Type B pancreatic cell (in vitro differentiated cells): ENCODE results near the gene NID1. TPM values are rescaled to one million over a fixed set of nuclear protein-coding genes. Genes with fewer than 3 reads are reported as not detected.
A peak's percentile ranks its signal among the peaks of the same experiment; 100 is the strongest.

ENCODE experiments used
- DNase-seq: peaks from one replicate; pipeline ENCODE4 v3.0.0; 2021; ENCODE audit warnings: mixed read lengths; ENCODE audit not compliant: unreplicated experiment; ENCODE audit errors: extremely low spot score
- H3K27ac Mint-ChIP-seq: 2 replicates; pipeline ENCODE4 v1.8.0; 2021; ENCODE audit warnings: mild to moderate bottlenecking, mixed read lengths
- H3K27me3 Mint-ChIP-seq: 2 replicates; pipeline ENCODE4 v1.8.0; 2021; ENCODE audit warnings: mixed read lengths
- H3K36me3 Mint-ChIP-seq: 2 replicates; pipeline ENCODE4 v1.8.0; 2021; ENCODE audit warnings: mixed read lengths
- H3K4me1 Mint-ChIP-seq: one replicate; pipeline ENCODE4 v1.8.0; 2021; ENCODE audit warnings: mixed read lengths; ENCODE audit not compliant: unreplicated experiment
- H3K4me3 Mint-ChIP-seq: 2 replicates; pipeline ENCODE4 v1.8.0; 2021; ENCODE audit warnings: mild to moderate bottlenecking, mixed read lengths
- H3K9me3 Mint-ChIP-seq: 2 replicates; pipeline ENCODE4 v1.8.0; 2021; ENCODE audit warnings: mixed read lengths
- total RNA-seq: library from RNA; stranded (reverse); gene quantifications from 2 replicates; pipeline ENCODE4 v1.2.1, GENCODE V29; 2021; ENCODE audit warnings: low replicate concordance
- TF ChIP-seq, protein P1 (sequence below): fragments of 200-600 bp; sonication (generic); conservative IDR thresholded peaks from 2 replicates; pipeline ENCODE4 v1.5.0; 2021; ENCODE audit warnings: antibody characterized with exemption, mild to moderate bottlenecking

The NID1 gene
- total RNA-seq, 1 donor from 2014 or later: 65.6 TPM

DNA sequence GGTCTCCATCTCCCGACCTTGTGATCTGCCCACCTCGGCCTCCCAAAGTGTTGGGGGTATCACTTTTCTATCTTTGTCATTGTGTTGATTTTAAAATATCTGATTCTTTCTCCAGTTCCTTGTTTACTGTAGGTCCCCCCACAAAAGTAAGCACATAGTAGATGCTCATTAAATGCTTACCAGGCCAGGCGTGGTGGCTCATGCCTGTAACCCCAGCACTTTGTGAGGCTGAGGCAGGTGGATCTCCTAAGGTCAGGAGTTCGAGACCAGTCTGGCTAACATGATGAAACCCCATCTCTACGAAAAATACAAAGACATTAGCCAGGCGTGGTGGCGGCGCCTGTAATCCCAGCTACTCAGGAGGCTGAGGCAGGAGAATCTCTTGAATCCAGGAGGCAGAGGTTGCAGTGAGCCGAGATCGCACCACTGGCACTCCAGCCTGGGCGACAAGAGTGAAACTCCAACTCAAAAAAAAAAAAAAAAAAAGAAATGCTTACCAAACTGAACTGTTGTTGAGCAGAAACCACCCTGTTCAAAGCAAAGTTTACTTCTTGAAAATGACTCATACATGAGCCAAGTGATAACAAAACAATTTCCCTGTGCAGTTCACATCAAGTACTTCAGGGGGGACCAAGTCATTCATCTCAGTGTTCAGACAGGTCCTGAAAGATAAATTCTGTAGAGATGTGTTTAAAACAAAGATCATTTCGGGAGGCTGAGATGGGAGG, 24.3 kb upstream of the NID1 start:
- H3K4me1 Mint-ChIP-seq: no peaks in the 10 kb centered on the region
- no peak overlapping the region for H3K4me3 Mint-ChIP-seq
- H3K27me3 Mint-ChIP-seq: no peaks in the 10 kb centered on the region
- DNase-seq: no peak
- H3K9me3 Mint-ChIP-seq: no peaks in the 10 kb centered on the region
- TF ChIP-seq, protein P1, sequence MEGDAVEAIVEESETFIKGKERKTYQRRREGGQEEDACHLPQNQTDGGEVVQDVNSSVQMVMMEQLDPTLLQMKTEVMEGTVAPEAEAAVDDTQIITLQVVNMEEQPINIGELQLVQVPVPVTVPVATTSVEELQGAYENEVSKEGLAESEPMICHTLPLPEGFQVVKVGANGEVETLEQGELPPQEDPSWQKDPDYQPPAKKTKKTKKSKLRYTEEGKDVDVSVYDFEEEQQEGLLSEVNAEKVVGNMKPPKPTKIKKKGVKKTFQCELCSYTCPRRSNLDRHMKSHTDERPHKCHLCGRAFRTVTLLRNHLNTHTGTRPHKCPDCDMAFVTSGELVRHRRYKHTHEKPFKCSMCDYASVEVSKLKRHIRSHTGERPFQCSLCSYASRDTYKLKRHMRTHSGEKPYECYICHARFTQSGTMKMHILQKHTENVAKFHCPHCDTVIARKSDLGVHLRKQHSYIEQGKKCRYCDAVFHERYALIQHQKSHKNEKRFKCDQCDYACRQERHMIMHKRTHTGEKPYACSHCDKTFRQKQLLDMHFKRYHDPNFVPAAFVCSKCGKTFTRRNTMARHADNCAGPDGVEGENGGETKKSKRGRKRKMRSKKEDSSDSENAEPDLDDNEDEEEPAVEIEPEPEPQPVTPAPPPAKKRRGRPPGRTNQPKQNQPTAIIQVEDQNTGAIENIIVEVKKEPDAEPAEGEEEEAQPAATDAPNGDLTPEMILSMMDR: no peak
- H3K27ac Mint-ChIP-seq: no peak overlapping the region
- no peaks in the 10 kb centered on the region for H3K36me3 Mint-ChIP-seq

DNA sequence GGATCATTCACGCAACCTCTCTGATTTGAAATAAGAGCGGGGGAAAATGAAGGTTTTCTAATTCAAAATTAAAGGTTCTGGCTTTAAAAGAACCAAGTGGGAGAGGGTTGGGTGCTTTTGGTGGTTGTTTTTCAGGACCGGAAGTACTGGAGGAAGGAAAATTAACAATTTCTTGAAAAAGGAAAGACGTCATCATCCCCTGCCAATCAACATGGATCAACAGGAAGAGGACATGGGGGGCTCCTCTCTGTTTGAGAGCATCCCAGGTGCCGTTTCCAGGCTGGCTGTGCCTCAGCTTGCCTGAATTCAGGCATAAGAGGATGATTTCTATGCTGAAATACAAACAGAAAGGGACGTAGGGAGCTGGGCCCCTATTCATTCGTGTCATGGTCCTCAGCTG, 21.6 kb upstream of the NID1 start:
- H3K9me3 Mint-ChIP-seq: no peaks in the 10 kb centered on the region
- no peak for DNase-seq
- H3K36me3 Mint-ChIP-seq: no peaks in the 10 kb centered on the region
- peaks cover 5% of the 10 kb centered on the region for H3K4me1 Mint-ChIP-seq
- TF ChIP-seq, protein P1: no peak
- no peak overlapping the region for H3K27ac Mint-ChIP-seq
- no peak overlapping the region for H3K4me3 Mint-ChIP-seq
- H3K27me3 Mint-ChIP-seq: peaks cover 4% of the 10 kb centered on the region

DNA sequence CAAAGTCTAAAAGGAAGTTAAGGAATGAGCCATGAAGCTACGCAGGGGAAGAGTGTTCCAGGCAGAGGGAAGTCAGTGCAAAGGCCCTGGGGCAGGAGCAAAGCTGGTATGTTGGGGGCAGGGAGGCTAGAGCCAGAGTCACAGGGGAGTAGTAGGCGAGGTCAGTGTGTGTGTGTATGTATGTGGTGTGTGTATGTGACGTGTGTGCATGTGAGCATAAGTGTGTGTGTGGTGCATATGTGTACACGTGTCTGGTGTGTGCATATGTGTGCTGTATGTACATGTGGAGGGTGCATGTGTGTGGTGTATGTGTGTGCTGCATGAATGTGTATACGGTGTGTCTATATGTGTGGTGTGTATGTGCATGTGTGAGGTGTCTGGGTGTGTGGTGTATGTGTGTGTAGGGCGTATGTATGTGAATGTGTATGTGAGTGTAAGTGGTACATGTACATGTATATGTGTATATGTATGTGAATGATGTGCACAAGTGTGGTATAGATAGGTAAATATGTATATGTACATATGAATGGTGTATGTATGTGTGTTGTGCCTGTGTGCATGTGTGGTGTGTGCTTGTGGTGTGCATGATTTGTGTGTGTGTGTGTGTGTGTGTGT, 20.8 kb upstream of the NID1 start:
- Mint-ChIP-seq H3K36me3 (no peaks in the 10 kb centered on the region), H3K4me1 (peaks cover 5% of the 10 kb centered on the region), H3K27ac (no peak overlapping the region), H3K9me3 (no peaks in the 10 kb centered on the region), H3K27me3 (peaks cover 4% of the 10 kb centered on the region), H3K4me3 (no peak overlapping the region)
- TF ChIP-seq, protein P1: no peak
- no peak for DNase-seq

DNA sequence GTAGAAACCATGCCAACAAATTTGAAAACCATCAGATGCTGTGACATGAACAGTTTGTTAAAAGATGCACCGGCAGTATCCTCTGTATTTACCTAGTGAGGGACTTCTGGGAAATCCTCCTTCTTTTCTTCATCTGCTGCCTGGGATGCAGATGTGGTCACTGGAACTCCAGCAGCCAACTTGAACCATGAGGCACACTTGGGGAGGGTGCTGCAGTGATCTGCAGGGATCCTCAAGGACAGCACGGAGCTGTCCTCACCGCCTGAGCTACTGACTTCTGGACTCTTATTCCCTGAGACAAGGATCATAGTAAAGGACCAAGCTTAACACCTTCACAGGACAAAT, 19.5 kb upstream of the NID1 start:
- H3K4me1 Mint-ChIP-seq: peaks cover 5% of the 10 kb centered on the region
- DNase-seq: no peak
- H3K27ac Mint-ChIP-seq: no peak overlapping the region
- TF ChIP-seq, protein P1: no peak
- H3K4me3 Mint-ChIP-seq: no peak overlapping the region
- peaks cover 4% of the 10 kb centered on the region for H3K27me3 Mint-ChIP-seq
- H3K36me3 Mint-ChIP-seq: no peaks in the 10 kb centered on the region
- H3K9me3 Mint-ChIP-seq: no peaks in the 10 kb centered on the region

DNA sequence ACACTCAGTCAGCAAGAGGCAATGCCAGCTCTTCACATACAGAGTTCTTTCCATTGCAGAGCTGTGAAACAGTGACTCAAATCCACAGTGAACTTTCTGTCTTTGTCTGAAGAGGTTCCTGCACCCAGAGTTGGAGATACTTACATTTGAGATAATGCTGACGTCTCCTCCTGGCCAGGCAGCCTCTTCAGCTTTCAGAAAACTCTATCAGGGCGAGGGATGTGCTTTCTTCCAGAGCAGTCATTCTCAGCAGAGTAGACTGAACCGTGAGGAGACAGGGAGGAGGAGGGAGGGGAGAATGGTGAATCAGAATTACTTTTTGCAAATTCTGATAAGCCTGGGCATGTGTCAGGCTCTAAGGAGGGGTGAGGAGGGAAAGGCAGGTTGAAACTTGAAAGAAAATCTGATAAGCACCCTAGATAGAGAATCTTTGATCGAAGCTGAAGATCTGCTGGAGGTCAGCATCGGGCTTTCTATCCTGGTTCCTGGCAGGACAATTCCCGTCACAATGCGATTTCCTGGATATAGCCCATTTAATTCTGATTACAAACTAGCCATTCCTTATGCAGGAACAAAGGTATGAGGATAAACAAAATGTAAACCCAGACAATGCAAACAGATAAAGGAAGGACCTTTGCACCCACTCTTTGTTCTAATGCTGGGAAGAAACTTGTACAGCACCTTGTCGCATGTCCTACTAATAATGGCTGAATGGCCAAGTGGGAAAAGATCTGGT, 18.9 kb upstream of the NID1 start:
- no peaks in the 10 kb centered on the region for H3K36me3 Mint-ChIP-seq
- peak overlapping the region; percentile 23 for H3K27ac Mint-ChIP-seq
- peaks cover 5% of the 10 kb centered on the region for H3K4me1 Mint-ChIP-seq
- peaks cover 4% of the 10 kb centered on the region for H3K27me3 Mint-ChIP-seq
- no peaks in the 10 kb centered on the region for H3K9me3 Mint-ChIP-seq
- no peak for DNase-seq
- no peak overlapping the region for H3K4me3 Mint-ChIP-seq
- TF ChIP-seq, protein P1: no peak
